ENCODE measurements around the gene SCN4B. TPM values are rescaled to one million over a fixed set of nuclear protein-coding genes. Genes with fewer than 3 reads are reported as not detected.

SCN4B gene
- total and polyA plus RNA-seq, 12 donors = 0.17 to 16.9 (median 4.6) TPM

GRCh38 chr11:118100691-118101232, 51.9 kb downstream of the SCN4B start:
- intact Hi-C loops (cut with DNase I) = no loop called here
- TF ChIP-seq POLR2A (IDR thresholded peaks at IDR 0.05) (no peak), CTCF (IDR thresholded peaks at IDR 0.05) (no peak)
- Histone ChIP-seq H3K4me1 (replicated peaks in 1 of 2) (no peaks in the 10 kb centered on the region), H3K4me3 (no peak overlapping the region), H3K27me3 (no peaks in the 10 kb centered on the region), H3K27ac (peak overlapping the region in 1 of 5 donors; percentile 58), H3K9me3 (replicated peaks in 1 of 3) (no peaks in the 10 kb centered on the region), H3K36me3 (replicated peaks in 1 of 2) (no peaks in the 10 kb centered on the region)
- 51 to 74% (median 64%) methylated on average over 3 of the region's 3 CpGs for WGBS, 4 donors
- DNase-seq = no peak

- Histone ChIP-seq H3K4me1 (replicated peaks in 1 of 2) (no peaks in the 10 kb centered on the region), H3K27me3 (no peaks in the 10 kb centered on the region), H3K9me3 (replicated peaks in 1 of 3) (no peaks in the 10 kb centered on the region), H3K27ac (peak overlapping the region in 1 of 5 donors; percentile 63), H3K36me3 (replicated peaks in 1 of 2) (no peaks in the 10 kb centered on the region), H3K4me3 (no peak overlapping the region)
- peak in 1 of 7 donors; percentile 17 for DNase-seq
- 66 to 77% (median 72%) methylated on average over 10 of the region's 10 CpGs for WGBS, 4 donors
- TF ChIP-seq POLR2A (IDR thresholded peaks at IDR 0.05) (no peak), CTCF (IDR thresholded peaks at IDR 0.05) (no peak)
- intact Hi-C loops (cut with DNase I) = no loop called here
Observed at GRCh38 chr11:118099838-118100556, 52.6 kb downstream of the SCN4B start.

- intact Hi-C loops (cut with DNase I) = no loop called here
- Histone ChIP-seq H3K4me1 (replicated peaks in 1 of 2) (no peaks in the 10 kb centered on the region), H3K9me3 (replicated peaks in 1 of 3) (no peaks in the 10 kb centered on the region), H3K27me3 (no peaks in the 10 kb centered on the region), H3K27ac (peak overlapping the region in 1 of 5 donors; percentile 63), H3K4me3 (no peak overlapping the region), H3K36me3 (replicated peaks in 1 of 2) (no peaks in the 10 kb centered on the region)
- WGBS, 4 donors = 59 to 77% (median 68%) methylated on average over 11 of the region's 11 CpGs
- TF ChIP-seq POLR2A (IDR thresholded peaks at IDR 0.05) (no peak), CTCF (IDR thresholded peaks at IDR 0.05) (no peak)
- no peak for DNase-seq
Observed at GRCh38 chr11:118098996-118099837, 53.4 kb downstream of the SCN4B start.

GRCh38 chr11:118095967-118096367, 56.7 kb downstream of the SCN4B start:
- Histone ChIP-seq H3K4me1 (replicated peaks in 1 of 2) (no peaks in the 10 kb centered on the region), H3K27ac (peak overlapping the region in 1 of 5 donors; percentile 29), H3K36me3 (replicated peaks in 1 of 2) (no peaks in the 10 kb centered on the region), H3K4me3 (no peak overlapping the region), H3K9me3 (replicated peaks in 1 of 3) (no peaks in the 10 kb centered on the region), H3K27me3 (no peaks in the 10 kb centered on the region)
- DNase-seq = no peak
- WGBS, 4 donors = 0 to 44% (median 42%) methylated on average over 1 of the region's 1 CpG
- TF ChIP-seq CTCF (IDR thresholded peaks at IDR 0.05) (no peak), POLR2A (IDR thresholded peaks at IDR 0.05) (no peak)
- intact Hi-C loops (cut with DNase I) = no loop called here
